Panc1 (cell line): ENCODE data around the gene GRID2. TPM values are rescaled to one million over a fixed set of nuclear protein-coding genes. Genes with fewer than 3 reads are reported as not detected.

Source experiments
- ATAC-seq: fragments of 200-7000 bp; cut with Tn5 transposase; 2 replicates; pipeline ENCODE4 v1.9.1; 2020; ENCODE audit warnings: mild to moderate bottlenecking, moderate library complexity
- BruUV-seq: library from RNA; stranded (reverse); fragments of 400-500 nt; replicated peaks from 2 replicates; lab custom pipeline; 2021; lab: Mats Ljungman, UMichigan
- CTCF ChIA-PET: fragments of 300-600 bp; sonication (Branson Sonifier 250); formaldehyde crosslinking; loops from one replicate; lab custom pipeline; 2022; ENCODE audit warnings: antibody characterized with exemption; lab: Charles Lee
- POLR2A ChIA-PET: fragments of 300-600 bp; sonication (Branson Sonifier 250); formaldehyde crosslinking; loops from one replicate; lab custom pipeline; 2022; ENCODE audit warnings: antibody characterized with exemption; lab: Charles Lee
- DNase-seq: peaks from one replicate; pipeline ENCODE4 v3.0.0-alpha.2; 2010; ENCODE audit warnings: low read depth, low spot score
- H3K27ac ChIP-seq: 2 replicates; pipeline ENCODE4 v1.5.1; 2011; ENCODE audit warnings: mild to moderate bottlenecking, low read length, inconsistent platforms
- H3K27me3 ChIP-seq: fragments of 200-500 bp; sonication (Bioruptor generic); 2 replicates; pipeline ENCODE4 v1.6.0; 2014; ENCODE audit warnings: low read length, inconsistent platforms; ENCODE audit not compliant: control insufficient read depth, insufficient read depth
- H3K36me3 ChIP-seq: fragments of 200-500 bp; sonication (Bioruptor generic); 2 replicates; pipeline ENCODE4 v1.5.1; 2014; ENCODE audit warnings: inconsistent platforms, mild to moderate bottlenecking, low read length, moderate library complexity; ENCODE audit not compliant: control insufficient read depth, insufficient read depth
- H3K4me1 ChIP-seq: 2 replicates; pipeline ENCODE4 v1.5.1; 2011; ENCODE audit warnings: inconsistent platforms, mild to moderate bottlenecking, low read length, moderate library complexity; ENCODE audit not compliant: control insufficient read depth, insufficient read depth
- H3K4me3 ChIP-seq, 2 experiments: 2 replicates each; pipeline ENCODE4 v1.5.1; 2011 to 2012; ENCODE audit warnings: low read depth in 2 of 2, low read length in 2 of 2, mild to moderate bottlenecking in 2 of 2, inconsistent platforms in 1 of 2, moderate library complexity in 1 of 2
- H3K9me3 ChIP-seq: fragments of 200-500 bp; sonication (Bioruptor generic); 2 replicates; pipeline ENCODE4 v1.5.1; 2014; ENCODE audit warnings: low read depth, mild to moderate bottlenecking, inconsistent platforms, low read length, moderate library complexity; ENCODE audit not compliant: control insufficient read depth, insufficient read depth
- CTCF ChIP-seq: fragments of 450-650 bp; IDR thresholded peaks from 2 replicates; pipeline ENCODE4 v1.5.1; 2017; ENCODE audit warnings: mild to moderate bottlenecking
- POLR2AphosphoS5 ChIP-seq: IDR thresholded peaks from 2 replicates; pipeline ENCODE4 v1.6.1; 2012; ENCODE audit warnings: mild to moderate bottlenecking, low read depth, low read length, moderate library complexity
- REST ChIP-seq, 2 experiments: IDR thresholded peaks; 2 replicates each; pipeline ENCODE4 v1.6.1; 2011 to 2012; ENCODE audit warnings: low read depth in 2 of 2, control low read depth in 1 of 2, low read length in 1 of 2, mild to moderate bottlenecking in 1 of 2, moderate library complexity in 1 of 2; ENCODE audit not compliant: insufficient read depth in 1 of 2
- SIN3A ChIP-seq: IDR thresholded peaks from 2 replicates; pipeline ENCODE4 v1.6.1; 2012; ENCODE audit warnings: low read depth, mild to moderate bottlenecking, low read length, moderate library complexity, borderline replicate concordance; ENCODE audit not compliant: insufficient read depth
- TCF7L2 ChIP-seq: IDR thresholded peaks from 2 replicates; pipeline ENCODE4 v1.6.1; 2011; ENCODE audit warnings: mild to moderate bottlenecking, low read depth, low read length, inconsistent platforms
- in situ Hi-C: cut with HindIII; loops from 2 replicates; pipeline ENCODE4 v1.10.0; 2016; ENCODE audit warnings: low sequenced_read_pairs, low pct_unique_long_range_greater_than_20kb
- intact Hi-C: fragments of 100-400 bp; cut with micrococcal nuclease; formaldehyde crosslinking; loops from one replicate; pipeline ENCODE4 v1.10.0; 2022; ENCODE audit not compliant: unreplicated experiment
- total RNA-seq: library from RNA; stranded (reverse); gene quantifications from one replicate; pipeline ENCODE4 v1.2.1, GENCODE V29; 2021; ENCODE audit not compliant: unreplicated experiment

GRID2 gene
- total RNA-seq, 1 experiment from 2014 or later: 0.08 TPM

DNA sequence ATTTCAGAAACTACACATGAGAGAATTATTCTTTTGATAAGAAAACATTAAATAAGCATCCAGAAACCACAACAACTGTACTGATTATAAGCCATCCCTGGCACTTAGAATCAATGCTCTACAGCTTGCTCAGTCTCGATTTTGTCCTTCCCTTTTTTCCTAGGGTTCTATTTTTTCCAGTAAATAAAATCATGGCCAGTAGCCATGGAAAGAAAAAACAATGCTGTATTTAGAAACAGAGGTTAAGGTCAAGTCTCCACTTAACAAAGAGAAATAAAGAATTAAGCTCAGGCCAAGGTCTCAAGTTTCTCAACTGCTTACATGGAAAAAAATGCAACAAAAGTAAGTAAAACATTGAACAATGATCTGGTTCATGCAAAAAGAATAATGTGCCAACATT is 38.7 kb upstream of the GRID2 start:
- no peak for TF ChIP-seq SIN3A
- no peak for TF ChIP-seq POLR2AphosphoS5
- TF ChIP-seq TCF7L2: no peak
- no peak for TF ChIP-seq CTCF
- no peak for TF ChIP-seq REST (IDR thresholded peaks at IDR 0.05; ENCODE audit: insufficient read depth in 1 of 2, low read depth in 2 of 2, low read length in 1 of 2)
- DNase-seq (no peak), ATAC-seq (no peak)
- Histone ChIP-seq H3K4me3 (no peak overlapping the region), H3K27me3 (no peaks in the 10 kb centered on the region), H3K4me1 (no peaks in the 10 kb centered on the region), H3K27ac (no peak overlapping the region), H3K36me3 (no peaks in the 10 kb centered on the region), H3K9me3 (no peaks in the 10 kb centered on the region)
- intact Hi-C loops: no loop called here
- in situ Hi-C loops: no loop called here
- POLR2A ChIA-PET: no interaction called here
- CTCF ChIA-PET: no interaction called here
- no TSS peak for BruUV-seq

DNA sequence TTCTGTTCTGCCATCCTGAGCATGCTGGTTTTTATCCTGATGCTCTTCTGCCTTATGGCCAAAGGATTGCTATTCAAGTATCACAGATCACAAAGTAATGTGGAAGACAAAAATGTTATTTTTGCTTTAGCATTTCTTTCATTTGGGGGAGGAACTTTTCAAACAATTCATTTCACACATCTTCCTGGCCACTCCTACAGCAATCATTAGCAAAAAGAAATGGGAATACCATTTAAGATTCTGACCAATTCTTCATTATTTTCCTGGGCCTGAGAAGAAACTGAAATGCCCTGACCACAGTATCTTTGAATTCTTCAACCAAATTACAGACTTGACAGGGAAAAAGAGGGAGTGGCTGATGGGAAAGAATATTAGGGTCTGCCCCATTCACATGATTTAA is 38.0 kb upstream of the GRID2 start:
- no peak for TF ChIP-seq CTCF
- TF ChIP-seq SIN3A: no peak
- no peak for TF ChIP-seq TCF7L2
- no peak for TF ChIP-seq POLR2AphosphoS5
- TF ChIP-seq REST (IDR thresholded peaks at IDR 0.05; ENCODE audit: insufficient read depth in 1 of 2, low read depth in 2 of 2, low read length in 1 of 2): no peak
- POLR2A ChIA-PET: no interaction called here
- ATAC-seq (no peak), DNase-seq (no peak)
- Histone ChIP-seq H3K36me3 (no peaks in the 10 kb centered on the region), H3K4me3 (no peak overlapping the region), H3K4me1 (no peaks in the 10 kb centered on the region), H3K27me3 (no peaks in the 10 kb centered on the region), H3K27ac (no peak overlapping the region), H3K9me3 (no peaks in the 10 kb centered on the region)
- in situ Hi-C loops: no loop called here
- CTCF ChIA-PET: no interaction called here
- intact Hi-C loops: no loop called here
- BruUV-seq: no TSS peak
